PC-3 (cell line): ENCODE data around the gene B4GALNT3.

ENCODE experiments used
- CTCF ChIP-seq: fragments of 300-600 bp; sonication (generic); conservative IDR thresholded peaks from 2 replicates; pipeline ENCODE4 v1.5.1; 2017; ENCODE audit warnings: antibody characterized with exemption, low read depth, mild to moderate bottlenecking, low read length
- EZH2 ChIP-seq: fragments of 300-600 bp; sonication (generic); IDR thresholded peaks from one replicate; pipeline ENCODE4 v1.6.1; 2017; ENCODE audit warnings: antibody characterized with exemption, mild to moderate bottlenecking, low read length; ENCODE audit not compliant: unreplicated experiment

- TF ChIP-seq CTCF, result no peak
- no peak for TF ChIP-seq EZH2
Measured at GRCh38 chr12:546265-546919, 86.7 kb downstream of the B4GALNT3 start.
